ENCODE results near the gene ASGR2.

Gene ASGR2

DNA sequence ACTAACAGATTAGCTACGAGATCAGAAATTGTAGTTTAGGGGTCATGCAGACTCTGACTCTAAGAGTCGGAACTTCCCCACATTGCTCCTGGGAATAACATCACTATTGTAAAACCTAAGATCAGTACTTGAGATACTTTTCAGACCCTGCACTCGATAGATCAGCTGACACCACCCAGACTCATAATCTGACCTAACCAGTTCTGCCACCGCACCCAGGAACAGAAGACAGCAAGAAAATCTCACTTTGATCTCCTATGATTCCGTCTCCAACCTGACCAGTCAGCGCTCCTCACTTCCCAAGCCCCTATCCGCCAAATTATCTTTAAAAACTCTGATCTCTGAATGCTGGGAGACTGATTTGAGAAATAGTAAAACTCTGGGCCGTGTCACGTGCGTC lies 27.2 kb upstream of the ASGR2 start:
- TF ChIP-seq, protein P1, sequence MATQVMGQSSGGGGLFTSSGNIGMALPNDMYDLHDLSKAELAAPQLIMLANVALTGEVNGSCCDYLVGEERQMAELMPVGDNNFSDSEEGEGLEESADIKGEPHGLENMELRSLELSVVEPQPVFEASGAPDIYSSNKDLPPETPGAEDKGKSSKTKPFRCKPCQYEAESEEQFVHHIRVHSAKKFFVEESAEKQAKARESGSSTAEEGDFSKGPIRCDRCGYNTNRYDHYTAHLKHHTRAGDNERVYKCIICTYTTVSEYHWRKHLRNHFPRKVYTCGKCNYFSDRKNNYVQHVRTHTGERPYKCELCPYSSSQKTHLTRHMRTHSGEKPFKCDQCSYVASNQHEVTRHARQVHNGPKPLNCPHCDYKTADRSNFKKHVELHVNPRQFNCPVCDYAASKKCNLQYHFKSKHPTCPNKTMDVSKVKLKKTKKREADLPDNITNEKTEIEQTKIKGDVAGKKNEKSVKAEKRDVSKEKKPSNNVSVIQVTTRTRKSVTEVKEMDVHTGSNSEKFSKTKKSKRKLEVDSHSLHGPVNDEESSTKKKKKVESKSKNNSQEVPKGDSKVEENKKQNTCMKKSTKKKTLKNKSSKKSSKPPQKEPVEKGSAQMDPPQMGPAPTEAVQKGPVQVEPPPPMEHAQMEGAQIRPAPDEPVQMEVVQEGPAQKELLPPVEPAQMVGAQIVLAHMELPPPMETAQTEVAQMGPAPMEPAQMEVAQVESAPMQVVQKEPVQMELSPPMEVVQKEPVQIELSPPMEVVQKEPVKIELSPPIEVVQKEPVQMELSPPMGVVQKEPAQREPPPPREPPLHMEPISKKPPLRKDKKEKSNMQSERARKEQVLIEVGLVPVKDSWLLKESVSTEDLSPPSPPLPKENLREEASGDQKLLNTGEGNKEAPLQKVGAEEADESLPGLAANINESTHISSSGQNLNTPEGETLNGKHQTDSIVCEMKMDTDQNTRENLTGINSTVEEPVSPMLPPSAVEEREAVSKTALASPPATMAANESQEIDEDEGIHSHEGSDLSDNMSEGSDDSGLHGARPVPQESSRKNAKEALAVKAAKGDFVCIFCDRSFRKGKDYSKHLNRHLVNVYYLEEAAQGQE (IDR thresholded peaks at IDR 0.05; ENCODE audit: insufficient read depth in 1 of 2, low read depth in 2 of 2, low read length in 2 of 2): no peak
- TF ChIP-seq TAF1 (IDR thresholded peaks at IDR 0.05; ENCODE audit: borderline replicate concordance, insufficient read depth, low read length) (no peak), SIN3A (IDR thresholded peaks at IDR 0.05; ENCODE audit: borderline replicate concordance, insufficient read depth, low read length) (no peak), FOXP2 (optimal IDR thresholded peaks at IDR 0.05; ENCODE audit: borderline replicate concordance, extremely low read depth, extremely low read length, insufficient read depth) (no peak), POLR2AphosphoS5 (IDR thresholded peaks at IDR 0.05; ENCODE audit: low read depth, low read length) (no peak)

DNA sequence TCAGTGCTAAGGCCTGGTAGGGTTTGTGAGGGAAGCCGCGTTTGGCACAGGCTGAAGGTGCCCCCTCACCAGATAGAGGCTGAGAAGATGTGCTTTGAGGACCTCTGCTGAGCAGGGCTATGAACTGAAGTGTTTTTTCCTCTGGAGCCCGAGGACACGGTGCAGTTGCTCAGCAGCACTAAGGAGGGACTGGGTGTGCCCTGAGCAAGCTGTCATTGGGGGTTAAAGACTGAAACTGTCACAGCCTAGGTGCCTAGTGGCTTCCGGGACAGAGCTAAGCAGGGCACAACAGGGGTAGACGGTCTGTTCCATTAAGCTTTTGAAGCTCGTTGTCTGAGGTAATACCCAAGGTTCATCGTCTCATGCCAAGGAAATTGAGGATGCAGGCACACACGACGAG lies 24.8 kb upstream of the ASGR2 start:
- TF ChIP-seq FOXP2 (optimal IDR thresholded peaks at IDR 0.05; ENCODE audit: borderline replicate concordance, extremely low read depth, extremely low read length, insufficient read depth) (no peak), POLR2AphosphoS5 (IDR thresholded peaks at IDR 0.05; ENCODE audit: low read depth, low read length) (no peak), TAF1 (IDR thresholded peaks at IDR 0.05; ENCODE audit: borderline replicate concordance, insufficient read depth, low read length) (no peak), SIN3A (IDR thresholded peaks at IDR 0.05; ENCODE audit: borderline replicate concordance, insufficient read depth, low read length) (no peak)
- TF ChIP-seq, protein P1 (IDR thresholded peaks at IDR 0.05; ENCODE audit: insufficient read depth in 1 of 2, low read depth in 2 of 2, low read length in 2 of 2): no peak

GRCh38 chr17:7138800-7139381 lies 24.3 kb upstream of the ASGR2 start:
- TF ChIP-seq, protein P1 (IDR thresholded peaks at IDR 0.05; ENCODE audit: insufficient read depth in 1 of 2, low read depth in 2 of 2, low read length in 2 of 2): no peak
- no peak for TF ChIP-seq FOXP2 (optimal IDR thresholded peaks at IDR 0.05; ENCODE audit: borderline replicate concordance, extremely low read depth, extremely low read length, insufficient read depth)

DNA sequence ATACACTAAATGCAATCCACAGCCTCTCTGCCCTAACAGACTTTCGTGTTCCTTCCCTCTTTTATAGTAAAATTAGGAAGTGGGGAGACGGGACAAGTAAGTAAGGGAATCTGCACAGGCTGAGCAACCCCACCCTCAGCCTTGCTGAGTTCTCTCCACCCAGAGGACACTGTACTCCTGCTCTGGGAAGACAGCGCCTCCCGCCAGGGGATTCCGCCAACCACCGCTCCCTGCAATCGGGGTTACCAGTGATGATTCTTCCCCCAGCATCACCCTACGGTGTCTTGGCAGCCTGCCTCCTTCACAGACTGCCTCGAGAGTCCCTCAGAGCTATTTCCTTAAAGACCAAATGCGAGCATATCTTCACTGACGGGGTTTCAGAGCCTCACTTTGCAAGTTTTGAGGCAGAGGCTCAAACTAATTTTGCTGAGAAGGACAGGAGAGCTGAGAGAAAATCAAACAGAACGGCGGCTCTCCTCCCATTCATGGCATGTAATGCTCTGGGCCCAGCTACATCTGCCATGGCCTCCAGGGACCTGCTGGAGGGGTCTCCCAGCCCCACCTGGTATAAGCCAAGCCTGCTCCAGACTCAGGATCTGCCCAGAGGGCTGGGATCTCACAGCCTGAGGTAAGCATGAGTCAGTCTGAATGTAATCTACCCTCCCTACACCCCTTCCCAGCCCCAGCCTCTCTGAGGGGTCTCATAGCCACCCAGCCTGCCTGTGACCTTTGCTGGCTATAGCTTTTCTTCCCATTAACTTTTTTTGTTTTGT lies 22.7 kb upstream of the ASGR2 start:
- TF ChIP-seq, protein P1 (IDR thresholded peaks at IDR 0.05; ENCODE audit: insufficient read depth in 1 of 2, low read depth in 2 of 2, low read length in 2 of 2): no peak
- no peak for TF ChIP-seq SIN3A (IDR thresholded peaks at IDR 0.05; ENCODE audit: borderline replicate concordance, insufficient read depth, low read length)
- TF ChIP-seq TAF1 (IDR thresholded peaks at IDR 0.05; ENCODE audit: borderline replicate concordance, insufficient read depth, low read length): no peak
- no peak for TF ChIP-seq POLR2AphosphoS5 (IDR thresholded peaks at IDR 0.05; ENCODE audit: low read depth, low read length)
- no peak for TF ChIP-seq FOXP2 (optimal IDR thresholded peaks at IDR 0.05; ENCODE audit: borderline replicate concordance, extremely low read depth, extremely low read length, insufficient read depth)

All from PFSK-1 (cell line).